Progenitor cell of endocrine pancreas (in vitro differentiated cells): ENCODE data around the gene UBASH3A. TPM values are rescaled to one million over a fixed set of nuclear protein-coding genes. Genes with fewer than 3 reads are reported as not detected.

ENCODE experiments used
- DNase-seq: peaks from one replicate; pipeline ENCODE4 v3.0.0; 2021; ENCODE audit warnings: low spot score; ENCODE audit not compliant: unreplicated experiment
- H3K27ac Mint-ChIP-seq: 2 replicates; pipeline ENCODE4 v1.8.0; 2021; ENCODE audit warnings: mild to moderate bottlenecking, moderate library complexity, mixed read lengths
- H3K27me3 Mint-ChIP-seq: 2 replicates; pipeline ENCODE4 v1.8.0; 2021; ENCODE audit warnings: mixed read lengths
- H3K36me3 Mint-ChIP-seq: 2 replicates; pipeline ENCODE4 v1.8.0; 2022; ENCODE audit warnings: mixed read lengths; ENCODE audit not compliant: insufficient read depth
- H3K4me1 Mint-ChIP-seq: 2 replicates; pipeline ENCODE4 v1.8.0; 2021; ENCODE audit warnings: low read depth, mixed read lengths
- H3K4me3 Mint-ChIP-seq: 2 replicates; pipeline ENCODE4 v1.8.0; 2021; ENCODE audit warnings: low read depth, mild to moderate bottlenecking, moderate library complexity, mixed read lengths
- H3K9me3 Mint-ChIP-seq: 2 replicates; pipeline ENCODE4 v1.8.0; 2021; ENCODE audit warnings: low read depth, mixed read lengths
- CTCF ChIP-seq: fragments of 200-600 bp; sonication (generic); IDR thresholded peaks from one replicate; pipeline ENCODE4 v1.5.0; 2021; ENCODE audit warnings: antibody characterized with exemption, mild to moderate bottlenecking; ENCODE audit not compliant: unreplicated experiment
- total RNA-seq: library from RNA; stranded (reverse); gene quantifications from 2 replicates; pipeline ENCODE4 v1.2.1, GENCODE V29; 2021

Gene UBASH3A
- total RNA-seq, 1 donor from 2014 or later = not detected

- Mint-ChIP-seq H3K4me1 (no peaks in the 10 kb centered on the region), H3K27me3 (peaks cover 9% of the 10 kb centered on the region), H3K4me3 (no peak overlapping the region), H3K9me3 (no peaks in the 10 kb centered on the region), H3K27ac (no peak overlapping the region), H3K36me3 (no peaks in the 10 kb centered on the region)
- no peak for TF ChIP-seq CTCF
- no peak for DNase-seq
Measured at GRCh38 chr21:42444745-42445059, 41.0 kb downstream of the UBASH3A start.

- no peaks in the 10 kb centered on the region for H3K9me3 Mint-ChIP-seq
- H3K4me3 Mint-ChIP-seq = no peak overlapping the region
- H3K27me3 Mint-ChIP-seq = peaks cover 9% of the 10 kb centered on the region
- TF ChIP-seq CTCF = no peak
- peaks cover 3% of the 10 kb centered on the region for H3K4me1 Mint-ChIP-seq
- DNase-seq = no peak
- H3K27ac Mint-ChIP-seq = no peak overlapping the region
- no peaks in the 10 kb centered on the region for H3K36me3 Mint-ChIP-seq
Measured at GRCh38 chr21:42445311-42445710, 41.6 kb downstream of the UBASH3A start.

- no peak for TF ChIP-seq CTCF
- Mint-ChIP-seq H3K4me1 (peaks cover 3% of the 10 kb centered on the region), H3K27ac (no peak overlapping the region), H3K4me3 (no peak overlapping the region), H3K27me3 (peaks cover 9% of the 10 kb centered on the region), H3K36me3 (no peaks in the 10 kb centered on the region), H3K9me3 (no peaks in the 10 kb centered on the region)
- no peak for DNase-seq
Measured at GRCh38 chr21:42446531-42446930, 42.8 kb downstream of the UBASH3A start.

- TF ChIP-seq CTCF = no peak
- no peaks in the 10 kb centered on the region for H3K36me3 Mint-ChIP-seq
- peaks cover 7% of the 10 kb centered on the region for H3K27me3 Mint-ChIP-seq
- no peak overlapping the region for H3K27ac Mint-ChIP-seq
- H3K4me1 Mint-ChIP-seq = peaks cover 3% of the 10 kb centered on the region
- no peaks in the 10 kb centered on the region for H3K9me3 Mint-ChIP-seq
- no peak overlapping the region for H3K4me3 Mint-ChIP-seq
- DNase-seq = no peak
Measured at GRCh38 chr21:42447182-42447581, 43.5 kb downstream of the UBASH3A start.

- H3K4me1 Mint-ChIP-seq = peaks cover 3% of the 10 kb centered on the region
- peaks cover 1% of the 10 kb centered on the region for H3K27me3 Mint-ChIP-seq
- H3K27ac Mint-ChIP-seq = no peak overlapping the region
- DNase-seq = no peak
- TF ChIP-seq CTCF = no peak
- no peaks in the 10 kb centered on the region for H3K9me3 Mint-ChIP-seq
- H3K36me3 Mint-ChIP-seq = no peaks in the 10 kb centered on the region
- H3K4me3 Mint-ChIP-seq = no peak overlapping the region
Measured at GRCh38 chr21:42447732-42448131, 44.0 kb downstream of the UBASH3A start.
